ENCODE results near the gene TTC39B. TPM values are rescaled to one million over a fixed set of nuclear protein-coding genes. Genes with fewer than 3 reads are reported as not detected.

The TTC39B gene
- total RNA-seq, 1 donor from 2014 or later, result 4.1 TPM

DNA sequence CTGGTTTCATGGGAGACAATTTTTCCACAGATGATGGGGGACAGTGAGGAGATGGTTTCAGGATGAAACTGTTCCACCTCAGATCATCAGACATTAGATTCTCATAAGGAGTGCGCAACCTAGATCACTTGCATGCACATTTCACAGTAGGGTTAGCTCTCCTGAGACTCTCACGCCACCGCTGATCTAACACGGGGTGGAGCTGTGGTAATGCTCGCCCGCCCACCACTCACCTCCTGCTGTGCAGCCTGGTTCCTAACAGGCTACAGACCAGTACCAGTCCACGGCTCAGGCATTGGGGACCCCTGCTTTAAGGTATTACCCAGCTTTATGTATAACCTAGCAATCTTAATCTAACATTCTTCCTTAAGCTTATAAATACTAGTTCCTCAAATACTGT lies 35.6 kb downstream of the TTC39B start:
- no peak overlapping the region for H3K4me3 Mint-ChIP-seq

GRCh38 chr9:15268782-15269181 lies 38.2 kb downstream of the TTC39B start:
- no peak overlapping the region for H2AFZ ChIP-seq (replicated peaks)
- Mint-ChIP-seq H3K4me3 (no peak overlapping the region), H3K4me1 (no peaks in the 10 kb centered on the region), H3K9me3 (peaks cover 3% of the 10 kb centered on the region), H3K36me3 (no peaks in the 10 kb centered on the region), H3K27me3 (ENCODE audit: insufficient read depth, low read depth) (peaks cover 2% of the 10 kb centered on the region), H3K27ac (no peak overlapping the region)
- no peaks in the 10 kb centered on the region for H3K36me3 ChIP-seq
- H3K9ac ChIP-seq, result no peak overlapping the region
- no peak overlapping the region for H3K4me2 ChIP-seq
- no peaks in the 10 kb centered on the region for H3K79me2 ChIP-seq (ENCODE audit: low read depth)
- H3K27me3 ChIP-seq, result no peaks in the 10 kb centered on the region
- H3K27ac ChIP-seq, result no peak overlapping the region
- no peak overlapping the region for H3K4me3 ChIP-seq
- no peaks in the 10 kb centered on the region for H3K4me1 ChIP-seq
- DNase-seq (ENCODE audit: low spot score), result no peak
- no peaks in the 10 kb centered on the region for H3K9me3 ChIP-seq (ENCODE audit: low read depth)
- TF ChIP-seq EZH2phosphoT487 (IDR thresholded peaks at IDR 0.05), result no peak
- H3F3A ChIP-seq (ENCODE audit: low read depth), result no peaks in the 10 kb centered on the region
- peaks cover 3% of the 10 kb centered on the region for H4K20me1 ChIP-seq (ENCODE audit: low read depth)

More for the DNA sequence above, 35.6 kb downstream of the TTC39B start:
- Mint-ChIP-seq H3K27ac (no peak overlapping the region), H3K36me3 (no peaks in the 10 kb centered on the region), H3K27me3 (ENCODE audit: insufficient read depth, low read depth) (peaks cover 2% of the 10 kb centered on the region), H3K9me3 (peaks cover 3% of the 10 kb centered on the region), H3K4me1 (peaks cover 5% of the 10 kb centered on the region)
- H3K4me1 ChIP-seq, result peaks cover 9% of the 10 kb centered on the region
- no peak overlapping the region for H3K4me3 ChIP-seq
- no peak for TF ChIP-seq EZH2phosphoT487 (IDR thresholded peaks at IDR 0.05)
- TF ChIP-seq EZH2 (IDR thresholded peaks at IDR 0.05), result no peak
- TF ChIP-seq, protein P1, sequence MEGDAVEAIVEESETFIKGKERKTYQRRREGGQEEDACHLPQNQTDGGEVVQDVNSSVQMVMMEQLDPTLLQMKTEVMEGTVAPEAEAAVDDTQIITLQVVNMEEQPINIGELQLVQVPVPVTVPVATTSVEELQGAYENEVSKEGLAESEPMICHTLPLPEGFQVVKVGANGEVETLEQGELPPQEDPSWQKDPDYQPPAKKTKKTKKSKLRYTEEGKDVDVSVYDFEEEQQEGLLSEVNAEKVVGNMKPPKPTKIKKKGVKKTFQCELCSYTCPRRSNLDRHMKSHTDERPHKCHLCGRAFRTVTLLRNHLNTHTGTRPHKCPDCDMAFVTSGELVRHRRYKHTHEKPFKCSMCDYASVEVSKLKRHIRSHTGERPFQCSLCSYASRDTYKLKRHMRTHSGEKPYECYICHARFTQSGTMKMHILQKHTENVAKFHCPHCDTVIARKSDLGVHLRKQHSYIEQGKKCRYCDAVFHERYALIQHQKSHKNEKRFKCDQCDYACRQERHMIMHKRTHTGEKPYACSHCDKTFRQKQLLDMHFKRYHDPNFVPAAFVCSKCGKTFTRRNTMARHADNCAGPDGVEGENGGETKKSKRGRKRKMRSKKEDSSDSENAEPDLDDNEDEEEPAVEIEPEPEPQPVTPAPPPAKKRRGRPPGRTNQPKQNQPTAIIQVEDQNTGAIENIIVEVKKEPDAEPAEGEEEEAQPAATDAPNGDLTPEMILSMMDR (IDR thresholded peaks at IDR 0.05), result no peak
- H3K27me3 ChIP-seq, result no peaks in the 10 kb centered on the region
- H3K27ac ChIP-seq, result no peak overlapping the region
- no peak overlapping the region for H3K9ac ChIP-seq
- H4K20me1 ChIP-seq (ENCODE audit: low read depth), result no peaks in the 10 kb centered on the region
- no peaks in the 10 kb centered on the region for H3F3A ChIP-seq (ENCODE audit: low read depth)
- no peaks in the 10 kb centered on the region for H3K9me3 ChIP-seq (ENCODE audit: low read depth)
- no peak overlapping the region for H2AFZ ChIP-seq (replicated peaks)
- H3K4me2 ChIP-seq, result no peak overlapping the region
- H3K36me3 ChIP-seq, result no peaks in the 10 kb centered on the region
- no peak for DNase-seq (ENCODE audit: low spot score)
- H3K79me2 ChIP-seq (ENCODE audit: low read depth), result no peaks in the 10 kb centered on the region

DNA sequence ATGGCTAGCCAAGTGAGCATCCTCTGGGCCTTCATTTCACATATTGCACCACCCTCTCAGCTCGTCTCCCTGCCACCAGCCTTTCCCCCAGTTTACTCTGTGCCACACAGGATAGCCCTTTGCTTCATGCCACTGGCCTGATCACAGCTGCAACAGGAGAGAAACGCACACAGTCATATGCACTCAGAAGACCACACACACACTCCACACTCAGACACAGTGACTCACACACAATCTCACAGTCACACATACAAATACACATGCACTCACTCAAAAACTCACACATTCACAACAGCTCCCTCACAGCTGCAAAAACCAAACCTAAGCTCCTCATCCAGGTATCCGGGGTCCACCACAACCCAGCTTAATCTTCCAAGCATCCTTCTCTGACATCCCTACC lies 38.7 kb downstream of the TTC39B start:
- Histone ChIP-seq H3K4me2 (no peak overlapping the region), H3K36me3 (no peaks in the 10 kb centered on the region), H4K20me1 (ENCODE audit: low read depth) (peaks cover 3% of the 10 kb centered on the region), H3K4me1 (no peaks in the 10 kb centered on the region), H3K27ac (no peak overlapping the region), H3F3A (ENCODE audit: low read depth) (no peaks in the 10 kb centered on the region), H2AFZ (replicated peaks) (no peak overlapping the region), H3K9me3 (ENCODE audit: low read depth) (no peaks in the 10 kb centered on the region), H3K4me3 (no peak overlapping the region), H3K79me2 (ENCODE audit: low read depth) (no peaks in the 10 kb centered on the region), H3K27me3 (no peaks in the 10 kb centered on the region), H3K9ac (no peak overlapping the region)
- peaks cover 2% of the 10 kb centered on the region for H3K27me3 Mint-ChIP-seq (ENCODE audit: insufficient read depth, low read depth)
- H3K36me3 Mint-ChIP-seq, result no peaks in the 10 kb centered on the region
- peaks cover 3% of the 10 kb centered on the region for H3K9me3 Mint-ChIP-seq
- TF ChIP-seq EZH2phosphoT487 (IDR thresholded peaks at IDR 0.05), result no peak
- TF ChIP-seq EZH2 (IDR thresholded peaks at IDR 0.05), result no peak
- TF ChIP-seq, protein P1 (IDR thresholded peaks at IDR 0.05), result no peak
- no peak overlapping the region for H3K27ac Mint-ChIP-seq
- DNase-seq (ENCODE audit: low spot score), result no peak
- no peaks in the 10 kb centered on the region for H3K4me1 Mint-ChIP-seq
- no peak overlapping the region for H3K4me3 Mint-ChIP-seq

GRCh38 chr9:15264918-15265317 lies 42.1 kb downstream of the TTC39B start:
- Histone ChIP-seq H3F3A (ENCODE audit: low read depth) (no peaks in the 10 kb centered on the region), H3K4me1 (no peaks in the 10 kb centered on the region), H3K79me2 (ENCODE audit: low read depth) (no peaks in the 10 kb centered on the region), H3K36me3 (no peaks in the 10 kb centered on the region), H3K4me3 (no peak overlapping the region), H3K9ac (no peak overlapping the region), H2AFZ (replicated peaks) (no peak overlapping the region), H3K27ac (no peak overlapping the region), H3K27me3 (no peaks in the 10 kb centered on the region), H4K20me1 (ENCODE audit: low read depth) (peaks cover 3% of the 10 kb centered on the region), H3K9me3 (ENCODE audit: low read depth) (no peaks in the 10 kb centered on the region), H3K4me2 (no peak overlapping the region)
- H3K27ac Mint-ChIP-seq, result no peak overlapping the region
- TF ChIP-seq EZH2 (IDR thresholded peaks at IDR 0.05), result no peak
- no peak for TF ChIP-seq EZH2phosphoT487 (IDR thresholded peaks at IDR 0.05)
- no peak overlapping the region for H3K4me3 Mint-ChIP-seq
- DNase-seq (ENCODE audit: low spot score), result no peak
- H3K36me3 Mint-ChIP-seq, result no peaks in the 10 kb centered on the region
- no peaks in the 10 kb centered on the region for H3K4me1 Mint-ChIP-seq
- H3K9me3 Mint-ChIP-seq, result no peaks in the 10 kb centered on the region
- H3K27me3 Mint-ChIP-seq (ENCODE audit: insufficient read depth, low read depth), result no peaks in the 10 kb centered on the region

Data from neural progenitor cell (in vitro differentiated cells).